Neural progenitor cell (in vitro differentiated cells): ENCODE measurements around the gene ITGA1. TPM values are rescaled to one million over a fixed set of nuclear protein-coding genes. Genes with fewer than 3 reads are reported as not detected.
A peak's percentile ranks its signal among the peaks of the same experiment; 100 is the strongest.

Experiments
- DNase-seq: peaks from one replicate; pipeline ENCODE4 v3.0.0-alpha.2; 2016; ENCODE audit warnings: low spot score
- H2AFZ ChIP-seq: fragments of 200-600 bp; sonication (generic); replicated peaks from 2 replicates; pipeline ENCODE4 v1.6.1; 2016; ENCODE audit warnings: antibody characterized with exemption
- H3F3A ChIP-seq: fragments of 200-600 bp; sonication (generic); 2 replicates; pipeline ENCODE4 v1.6.1; 2016; ENCODE audit warnings: antibody characterized with exemption, low read depth
- H3K27ac ChIP-seq: fragments of 200-600 bp; sonication (generic); 2 replicates; pipeline ENCODE4 v1.5.1; 2016; ENCODE audit warnings: mild to moderate bottlenecking
- H3K27me3 ChIP-seq: fragments of 200-600 bp; sonication (generic); 2 replicates; pipeline ENCODE4 v1.6.1; 2016; ENCODE audit warnings: mild to moderate bottlenecking, moderate library complexity
- H3K36me3 ChIP-seq: fragments of 200-600 bp; sonication (generic); 2 replicates; pipeline ENCODE4 v1.5.1; 2016
- H3K4me1 ChIP-seq: fragments of 200-600 bp; sonication (generic); 2 replicates; pipeline ENCODE4 v1.6.1; 2016; ENCODE audit warnings: mixed run types
- H3K4me2 ChIP-seq: fragments of 200-600 bp; sonication (generic); 2 replicates; pipeline ENCODE4 v1.6.1; 2016
- H3K4me3 ChIP-seq: fragments of 200-600 bp; sonication (generic); 2 replicates; pipeline ENCODE4 v1.5.1; 2016
- H3K79me2 ChIP-seq: fragments of 200-600 bp; sonication (generic); 2 replicates; pipeline ENCODE4 v1.6.1; 2016; ENCODE audit warnings: low read depth
- H3K9ac ChIP-seq: fragments of 200-600 bp; sonication (generic); 2 replicates; pipeline ENCODE4 v1.6.1; 2016
- H3K9me3 ChIP-seq: fragments of 200-600 bp; sonication (generic); 2 replicates; pipeline ENCODE4 v1.5.1; 2016; ENCODE audit warnings: low read depth
- H4K20me1 ChIP-seq: fragments of 200-600 bp; sonication (generic); 2 replicates; pipeline ENCODE4 v1.6.1; 2016; ENCODE audit warnings: low read depth
- H3K27ac Mint-ChIP-seq: 3 replicates; pipeline ENCODE4 v1.8.0; 2021; ENCODE audit warnings: mixed read lengths
- H3K27me3 Mint-ChIP-seq: 2 replicates; pipeline ENCODE4 v1.8.0; 2022; ENCODE audit warnings: low read depth, mild to moderate bottlenecking, inconsistent platforms, moderate library complexity, mixed read lengths; ENCODE audit not compliant: insufficient read depth
- H3K36me3 Mint-ChIP-seq: 3 replicates; pipeline ENCODE4 v1.8.0; 2021; ENCODE audit warnings: mixed read lengths
- H3K4me1 Mint-ChIP-seq: 3 replicates; pipeline ENCODE4 v1.8.0; 2021; ENCODE audit warnings: mixed read lengths
- H3K4me3 Mint-ChIP-seq: 3 replicates; pipeline ENCODE4 v1.8.0; 2021; ENCODE audit warnings: mild to moderate bottlenecking, moderate library complexity, mixed read lengths
- H3K9me3 Mint-ChIP-seq: 3 replicates; pipeline ENCODE4 v1.8.0; 2020; ENCODE audit warnings: mixed read lengths
- CTCF ChIP-seq: fragments of 200-600 bp; sonication (generic); IDR thresholded peaks from 2 replicates; pipeline ENCODE4 v1.5.1; 2017; ENCODE audit warnings: antibody characterized with exemption, mild to moderate bottlenecking
- EZH2 ChIP-seq: fragments of 200-600 bp; sonication (generic); IDR thresholded peaks from 2 replicates; pipeline ENCODE4 v1.6.1; 2017; ENCODE audit warnings: antibody characterized with exemption, mild to moderate bottlenecking, moderate library complexity
- EZH2phosphoT487 ChIP-seq: fragments of 200-600 bp; sonication (generic); IDR thresholded peaks from 2 replicates; pipeline ENCODE4 v1.6.1; 2017; ENCODE audit warnings: antibody characterized with exemption
- total RNA-seq: library from RNA; depleted of rRNA; stranded (reverse); fragments of >200 nt; gene quantifications from 2 replicates; pipeline ENCODE4 v1.2.3, GENCODE V29; 2015; ENCODE audit warnings: low replicate concordance

Gene ITGA1
- total RNA-seq, 1 donor from 2014 or later = 2.2 TPM

GRCh38 chr5:52801329-52801728 lies 13.6 kb downstream of the ITGA1 start:
- no peaks in the 10 kb centered on the region for H3K36me3 ChIP-seq

GRCh38 chr5:52802272-52802973 lies 14.7 kb downstream of the ITGA1 start:
- Histone ChIP-seq H3K4me3 (peak overlapping the region; percentile 74), H2AFZ (no peak overlapping the region), H3K4me1 (peaks cover 31% of the 10 kb centered on the region), H3K27me3 (no peaks in the 10 kb centered on the region), H3K27ac (no peak overlapping the region), H3K79me2 (peaks cover 49% of the 10 kb centered on the region), H3K36me3 (no peaks in the 10 kb centered on the region), H4K20me1 (peaks cover 25% of the 10 kb centered on the region), H3K9me3 (no peaks in the 10 kb centered on the region), H3K9ac (peak overlapping the region; percentile 3), H3K4me2 (peak overlapping the region; percentile 87), H3F3A (peaks cover 39% of the 10 kb centered on the region)
- Mint-ChIP-seq H3K9me3 (no peaks in the 10 kb centered on the region), H3K27ac (no peak overlapping the region), H3K27me3 (peaks cover 6% of the 10 kb centered on the region), H3K36me3 (peaks cover 9% of the 10 kb centered on the region), H3K4me3 (peak overlapping the region; percentile 75), H3K4me1 (peaks cover 48% of the 10 kb centered on the region)
- no peak for TF ChIP-seq CTCF
- no peak for TF ChIP-seq EZH2phosphoT487
- DNase-seq = no peak

More at GRCh38 chr5:52801329-52801728, 13.6 kb downstream of the ITGA1 start:
- Mint-ChIP-seq H3K9me3 (no peaks in the 10 kb centered on the region), H3K27me3 (peaks cover 6% of the 10 kb centered on the region), H3K36me3 (peaks cover 9% of the 10 kb centered on the region), H3K4me1 (peaks cover 50% of the 10 kb centered on the region), H3K27ac (no peak overlapping the region), H3K4me3 (peak overlapping the region; percentile 96)
- peaks cover 39% of the 10 kb centered on the region for H3F3A ChIP-seq
- H2AFZ ChIP-seq = no peak overlapping the region
- peak overlapping the region; percentile 74 for H3K4me3 ChIP-seq
- H3K9me3 ChIP-seq = no peaks in the 10 kb centered on the region
- peaks cover 49% of the 10 kb centered on the region for H3K79me2 ChIP-seq
- no peak overlapping the region for H3K9ac ChIP-seq
- H3K4me2 ChIP-seq = peak overlapping the region; percentile 87
- TF ChIP-seq EZH2 (no peak), CTCF (no peak), EZH2phosphoT487 (no peak)
- no peaks in the 10 kb centered on the region for H3K27me3 ChIP-seq
- peak; percentile 58 for DNase-seq
- H3K27ac ChIP-seq = peak overlapping the region; percentile 94
- peaks cover 25% of the 10 kb centered on the region for H4K20me1 ChIP-seq
- H3K4me1 ChIP-seq = peaks cover 31% of the 10 kb centered on the region

- Histone ChIP-seq H3K4me2 (peak overlapping the region; percentile 87), H2AFZ (no peak overlapping the region), H3K9me3 (no peaks in the 10 kb centered on the region), H3K27ac (no peak overlapping the region), H3K9ac (no peak overlapping the region), H4K20me1 (peaks cover 25% of the 10 kb centered on the region), H3K4me3 (peak overlapping the region; percentile 74), H3K27me3 (no peaks in the 10 kb centered on the region), H3K79me2 (peaks cover 49% of the 10 kb centered on the region), H3F3A (peaks cover 39% of the 10 kb centered on the region), H3K36me3 (no peaks in the 10 kb centered on the region), H3K4me1 (peaks cover 31% of the 10 kb centered on the region)
- no peak overlapping the region for H3K27ac Mint-ChIP-seq
- H3K9me3 Mint-ChIP-seq = no peaks in the 10 kb centered on the region
- DNase-seq = no peak
- no peak for TF ChIP-seq EZH2
- H3K27me3 Mint-ChIP-seq = peaks cover 6% of the 10 kb centered on the region
- peak overlapping the region; percentile 30 for H3K4me3 Mint-ChIP-seq
- H3K4me1 Mint-ChIP-seq = peaks cover 42% of the 10 kb centered on the region
- peaks cover 9% of the 10 kb centered on the region for H3K36me3 Mint-ChIP-seq
Measured at GRCh38 chr5:52802974-52803336, 15.2 kb downstream of the ITGA1 start.

GRCh38 chr5:52804387-52804791 lies 16.7 kb downstream of the ITGA1 start:
- H3K36me3 Mint-ChIP-seq = peaks cover 9% of the 10 kb centered on the region
- no peaks in the 10 kb centered on the region for H3K36me3 ChIP-seq
- no peaks in the 10 kb centered on the region for H3K9me3 Mint-ChIP-seq
- peaks cover 5% of the 10 kb centered on the region for H3K27me3 Mint-ChIP-seq
- DNase-seq = no peak
- peaks cover 30% of the 10 kb centered on the region for H3K4me1 Mint-ChIP-seq
- no peak for TF ChIP-seq EZH2phosphoT487
- no peak for TF ChIP-seq EZH2
- TF ChIP-seq CTCF = no peak
- H3K4me3 Mint-ChIP-seq = no peak overlapping the region
- no peak overlapping the region for H3K9ac ChIP-seq
- H3K4me3 ChIP-seq = no peak overlapping the region
- no peak overlapping the region for H3K27ac Mint-ChIP-seq
- no peaks in the 10 kb centered on the region for H3K27me3 ChIP-seq
- no peak overlapping the region for H3K27ac ChIP-seq
- H3F3A ChIP-seq = peaks cover 30% of the 10 kb centered on the region
- peaks cover 44% of the 10 kb centered on the region for H3K79me2 ChIP-seq
- no peak overlapping the region for H2AFZ ChIP-seq
- H3K4me1 ChIP-seq = peaks cover 24% of the 10 kb centered on the region
- H4K20me1 ChIP-seq = peaks cover 25% of the 10 kb centered on the region
- no peaks in the 10 kb centered on the region for H3K9me3 ChIP-seq
- H3K4me2 ChIP-seq = no peak overlapping the region
